Heart left ventricle (tissue), 16 donors: Measurements from ENCODE around the gene AP3S2. TPM values are rescaled to one million over a fixed set of nuclear protein-coding genes. Genes with fewer than 3 reads are reported as not detected.
"Not testable (repeated sequence)": the region's sequence is repeated elsewhere in the genome, so short reads cannot be mapped to it uniquely, and the experiment has no call there.

Experiments used
- ATAC-seq, 4 donors: fragments of 200-7000 bp; cut with Tn5 transposase; one replicate each; pipeline ENCODE4 v1.9.1; 2020 to 2022; ENCODE audit warnings: moderate library complexity in 4 of 4, mild to moderate bottlenecking in 3 of 4, moderate number of reproducible peaks in 1 of 4
- DNase-seq, 5 donors: peaks; one replicate each; pipeline ENCODE4 v3.0.0-alpha.2; 2020
- H3K27ac ChIP-seq, 12 donors: fragments of 200-600 bp; sonication (generic) in 4 of 12; one replicate each; pipeline versions ENCODE4 v1.5.0 to v1.8.0; 2016 to 2022; ENCODE audit warnings: mild to moderate bottlenecking in 2 of 12
- H3K27me3 ChIP-seq, 9 donors: fragments of 200-600 bp; sonication (generic) in 2 of 9; one replicate each; pipeline versions ENCODE4 v1.5.1 to v1.8.0; 2016 to 2022; ENCODE audit warnings: mild to moderate bottlenecking in 3 of 9
- H3K36me3 ChIP-seq, 9 donors: fragments of 200-600 bp; sonication (generic) in 2 of 9; one replicate each; pipeline versions ENCODE4 v1.5.0 to v1.8.0; 2018 to 2022; ENCODE audit warnings: mild to moderate bottlenecking in 2 of 9
- H3K4me1 ChIP-seq, 12 donors: fragments of 200-600 bp; sonication (generic) in 4 of 12; one replicate each; pipeline versions ENCODE4 v1.5.0 to v1.8.0; 2016 to 2022; ENCODE audit warnings: mild to moderate bottlenecking in 3 of 12
- H3K4me3 ChIP-seq, 12 donors: fragments of 200-600 bp; sonication (generic) in 4 of 12; one replicate each; pipeline versions ENCODE4 v1.5.0 to v1.8.0; 2017 to 2022; ENCODE audit warnings: mild to moderate bottlenecking in 9 of 12, moderate library complexity in 4 of 12
- H3K9me3 ChIP-seq, 12 donors: fragments of 200-600 bp; sonication (generic) in 4 of 12; one replicate each; pipeline versions ENCODE4 v1.5.0 to v1.8.0; 2016 to 2022; ENCODE audit warnings: mild to moderate bottlenecking in 1 of 12
- POLR2A ChIP-seq, 2 donors: fragments of 450-650 bp; IDR thresholded peaks; one replicate each; pipeline ENCODE4 v1.6.1; 2017; ENCODE audit warnings: antibody characterized with exemption in 2 of 2, mild to moderate bottlenecking in 2 of 2, moderate library complexity in 2 of 2
- WGBS, 4 donors: extraction: QIAGEN DNeasy Blood & Tissue Kit in 2 of 4; methylation state at CpG; one replicate each; pipeline versions ENCODE4 v1.1.5 to v1.1.7; 2013 to 2018; 5-methylcytosine and 5-hydroxymethylcytosine counted together
- intact Hi-C, 10 donors: fragments of 100-400 bp; cut with DNase I; formaldehyde crosslinking; loops; one replicate each; pipeline versions ENCODE4 v1.11.1 to v1.14.2; 2022
- polyA plus RNA-seq, 2 donors: library from polyadenylated mRNA; stranded (reverse); fragments of 200-250 nt; gene quantifications; one replicate each; pipeline ENCODE4 v1.2.3, GENCODE V29; 2013
- total RNA-seq, 9 donors: library from RNA; depleted of rRNA in 2 of 9; stranded (reverse); fragments of >200 nt in 2 of 9; fragmentation: NEBNext Ultra II Directional in 3 of 9; extraction: Animal tissue kit (Norgen Biotek cat#: 25700) in 3 of 9; gene quantifications; one replicate each; pipeline versions ENCODE4 v1.1.0 to v1.2.4, GENCODE V29; 2016 to 2023
- TF ChIP-seq, protein P1 (sequence below), 12 donors: fragments of 200-600 bp; sonication (generic) in 4 of 12; IDR thresholded peaks; one replicate each; pipeline versions ENCODE4 v1.5.0 to v1.8.0; 2018 to 2022; ENCODE audit warnings: antibody characterized with exemption in 12 of 12, mild to moderate bottlenecking in 5 of 12
- donor health status: ischemic (EF 13 %, LVEDD 7.1; RV severe dilation, severe dysfunction).
- donor health status: healthy with polysubstance abuse.
- donor health status: DM: no; HTN: yes; CAD: no.
- donor health status: DM: no; HTN: no; CAD: no.
- donor health status: ischemic (EF 25% LVEDD 6.9; RV normal size, moderate dysfunction).
- donor health status: ischemic (EF 25% LVEDD 5.7; RV mildly dilated, moderate dysfunction).
- donor health status: healthy.
- donor health status: DM: yes; HTN: yes; CAD: no.
- donor health status: ischemic (EF 35%, LVEDD 5.7; RV mildly dilated, moderate dysfunction).
- donor health status: nonischemic (EF 11% LVEDD 7.7; RV severe dilation, severe dysfunction).
- donor health status: DM: yes; HTN: yes; CAD: no.
- donor health status: PGD.
- donor health status: ischemic (EF 29% LVEDD 5.4; RV normal size, mild dysfunction).
- donor health status: nonischemic (EF 23%, LVEDD 6.1; RV moderate dilation, normal function).

AP3S2 gene
- total and polyA plus RNA-seq, 11 donors: 15.4 to 64.6 (median 43.3) TPM

GRCh38 chr15:89898146-89898545 lies 4.4 kb upstream of the AP3S2 start:
- no peak for ATAC-seq
- intact Hi-C loops: loop anchor here in 4 of 10 donors (1.0 to 10.0 kb wide), 4 partner anchors 107 to 189 kb away; partner anchors contain the start of gene ZNF710 (in 1 of the 4)
- H3K27ac ChIP-seq: no peak overlapping the region
- H3K36me3 ChIP-seq: peaks cover 0 to 31% (median 16%) of the 10 kb centered on the region in 9 donors
- 77 to 85% (median 79%) methylated on average over 2 of the region's 2 CpGs for WGBS, 4 donors
- no peaks in the 10 kb centered on the region for H3K27me3 ChIP-seq
- TF ChIP-seq, protein P1, sequence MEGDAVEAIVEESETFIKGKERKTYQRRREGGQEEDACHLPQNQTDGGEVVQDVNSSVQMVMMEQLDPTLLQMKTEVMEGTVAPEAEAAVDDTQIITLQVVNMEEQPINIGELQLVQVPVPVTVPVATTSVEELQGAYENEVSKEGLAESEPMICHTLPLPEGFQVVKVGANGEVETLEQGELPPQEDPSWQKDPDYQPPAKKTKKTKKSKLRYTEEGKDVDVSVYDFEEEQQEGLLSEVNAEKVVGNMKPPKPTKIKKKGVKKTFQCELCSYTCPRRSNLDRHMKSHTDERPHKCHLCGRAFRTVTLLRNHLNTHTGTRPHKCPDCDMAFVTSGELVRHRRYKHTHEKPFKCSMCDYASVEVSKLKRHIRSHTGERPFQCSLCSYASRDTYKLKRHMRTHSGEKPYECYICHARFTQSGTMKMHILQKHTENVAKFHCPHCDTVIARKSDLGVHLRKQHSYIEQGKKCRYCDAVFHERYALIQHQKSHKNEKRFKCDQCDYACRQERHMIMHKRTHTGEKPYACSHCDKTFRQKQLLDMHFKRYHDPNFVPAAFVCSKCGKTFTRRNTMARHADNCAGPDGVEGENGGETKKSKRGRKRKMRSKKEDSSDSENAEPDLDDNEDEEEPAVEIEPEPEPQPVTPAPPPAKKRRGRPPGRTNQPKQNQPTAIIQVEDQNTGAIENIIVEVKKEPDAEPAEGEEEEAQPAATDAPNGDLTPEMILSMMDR (IDR thresholded peaks at IDR 0.05): no peak
- TF ChIP-seq POLR2A (IDR thresholded peaks at IDR 0.05): no peak
- no peak for DNase-seq
- no peak overlapping the region for H3K4me3 ChIP-seq
- peaks cover 0 to 17% (median 5%) of the 10 kb centered on the region in 12 donors for H3K4me1 ChIP-seq
- no peaks in the 10 kb centered on the region for H3K9me3 ChIP-seq

DNA sequence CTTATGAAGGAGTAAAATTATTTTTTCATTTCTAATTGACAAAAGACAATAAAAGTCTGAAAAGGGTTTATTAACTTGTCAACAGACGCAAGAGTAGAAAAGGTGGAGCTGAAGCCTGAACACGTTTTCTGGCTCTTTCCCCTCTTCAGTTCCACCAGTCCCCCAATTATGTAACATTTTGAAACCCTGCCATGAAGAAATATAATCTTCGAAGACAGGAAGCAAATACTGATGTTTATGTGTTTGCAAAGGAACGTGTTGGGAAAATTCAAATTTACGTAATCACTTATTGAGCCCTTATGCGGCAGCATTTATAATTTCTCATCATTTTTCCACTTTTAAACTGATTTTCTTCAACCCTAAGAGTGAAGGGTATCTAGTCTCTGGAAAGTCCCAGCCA lies 767 bp downstream of the AP3S2 start:
- no peak for TF ChIP-seq POLR2A (IDR thresholded peaks at IDR 0.05)
- TF ChIP-seq, protein P1 (IDR thresholded peaks at IDR 0.05): no peak
- Histone ChIP-seq H3K27ac (peak overlapping the region; percentile 42 to 98 (median 92)), H3K4me1 (peaks cover 0 to 27% (median 14%) of the 10 kb centered on the region in 12 donors), H3K27me3 (no peaks in the 10 kb centered on the region), H3K9me3 (no peaks in the 10 kb centered on the region), H3K36me3 (peaks cover 0 to 17% (median 10%) of the 10 kb centered on the region in 9 donors), H3K4me3 (peak overlapping the region; percentile 55 to 100 (median 91))
- no peak for ATAC-seq
- intact Hi-C loops: loop anchor here in 6 of 10 donors (2.0 to 10.0 kb wide), 5 partner anchors 109 to 179 kb away; partner anchors contain the start of gene ZNF710 (in 3 of the 6)
- no peak for DNase-seq
- WGBS, 4 donors: 25 to 31% (median 27%) methylated on average over 6 of the region's 6 CpGs

DNA sequence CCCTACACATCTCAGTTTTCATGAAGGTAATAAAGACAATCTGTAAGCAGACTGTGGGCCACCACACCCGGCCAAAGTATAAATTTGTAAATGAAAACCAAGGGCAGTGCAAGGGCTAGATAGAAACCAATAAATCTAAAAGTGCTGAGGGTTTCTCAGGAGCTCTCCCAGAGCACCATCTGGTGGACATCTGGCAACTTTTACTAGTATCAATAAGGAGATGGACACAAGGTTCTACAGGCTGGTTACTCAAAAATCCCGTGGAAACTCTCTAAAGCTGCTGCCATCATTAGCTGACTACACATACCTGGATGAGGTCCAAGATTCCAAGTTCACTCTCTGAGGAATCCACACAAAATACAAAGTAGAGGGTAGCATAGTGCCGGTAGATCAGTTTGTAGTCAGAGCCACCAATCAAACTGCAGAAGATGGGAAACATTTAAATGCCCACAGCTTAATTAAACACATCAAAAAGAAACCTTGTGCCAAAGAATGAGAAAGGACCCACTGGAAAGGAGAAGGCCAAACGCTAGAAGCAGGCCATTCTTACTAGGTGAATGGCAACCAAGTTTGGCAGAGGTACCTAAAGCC lies 5.5 kb downstream of the AP3S2 start:
- H3K4me3 ChIP-seq: no peak overlapping the region
- peaks cover 4 to 64% (median 58%) of the 10 kb centered on the region in 9 donors for H3K36me3 ChIP-seq
- no peaks in the 10 kb centered on the region for H3K27me3 ChIP-seq
- 60 to 69% (median 65%) methylated on average over 4 of the region's 4 CpGs for WGBS, 4 donors
- no peak overlapping the region for H3K27ac ChIP-seq
- ATAC-seq (no peak), DNase-seq (no peak)
- intact Hi-C loops: no loop called here
- TF ChIP-seq, protein P1 (IDR thresholded peaks at IDR 0.05): peak in 8 of 12 donors; percentile 6 to 36 (median 20)
- TF ChIP-seq POLR2A (IDR thresholded peaks at IDR 0.05): no peak
- H3K9me3 ChIP-seq: no peaks in the 10 kb centered on the region
- peaks cover 0 to 24% (median 11%) of the 10 kb centered on the region in 12 donors for H3K4me1 ChIP-seq

DNA sequence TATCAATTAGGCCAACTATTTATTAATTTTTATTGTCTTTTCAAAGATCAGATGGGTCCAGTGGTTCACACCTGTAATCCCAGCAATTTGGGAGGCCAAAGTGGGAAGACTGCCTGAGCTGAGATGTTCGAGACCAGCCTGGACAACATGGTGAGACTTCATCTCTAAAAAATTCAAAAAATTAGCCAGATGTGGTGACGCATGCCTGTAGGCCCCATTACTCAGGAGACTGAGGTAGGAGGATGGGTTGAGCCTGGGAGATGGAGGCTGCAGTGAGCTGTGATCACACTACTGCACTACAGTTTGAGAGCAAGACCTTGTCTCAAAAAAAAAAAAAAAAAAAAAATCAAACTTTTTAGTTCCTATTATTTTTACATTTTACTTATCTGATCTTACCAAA lies 8.2 kb downstream of the AP3S2 start:
- no peak overlapping the region for H3K4me3 ChIP-seq
- H3K27me3 ChIP-seq: no peaks in the 10 kb centered on the region
- no peaks in the 10 kb centered on the region for H3K9me3 ChIP-seq
- WGBS, 4 donors: 93 to 98% (median 97%) methylated on average over 2 of the region's 2 CpGs
- intact Hi-C loops: no loop called here
- no peak for DNase-seq
- ATAC-seq: no peak
- peaks cover 0 to 4% (median 0%) of the 10 kb centered on the region in 12 donors for H3K4me1 ChIP-seq
- H3K27ac ChIP-seq: no peak overlapping the region
- peaks cover 4 to 88% (median 83%) of the 10 kb centered on the region in 9 donors for H3K36me3 ChIP-seq
- TF ChIP-seq, protein P1 (IDR thresholded peaks at IDR 0.05): no peak
- TF ChIP-seq POLR2A (IDR thresholded peaks at IDR 0.05): no peak

- H3K27me3 ChIP-seq, DNase-seq, ATAC-seq, H3K9me3 ChIP-seq, H3K4me3 ChIP-seq, intact Hi-C loops, H3K4me1 ChIP-seq, H3K27ac ChIP-seq: not testable (repeated sequence)
- WGBS, 4 donors: 61 to 85% (median 63%) methylated on average over 3 of the region's 3 CpGs
- peaks cover 4 to 93% (median 88%) of the 10 kb centered on the region in 9 donors for H3K36me3 ChIP-seq
These were observed 8.6 kb downstream of the AP3S2 start for GRCh38 chr15:89885179-89885578.
